Central memory CD8-positive, alpha-beta T cell (primary cell): ENCODE results near the gene TOMM70.
"Not testable (repeated sequence)": the region's sequence is repeated elsewhere in the genome, so short reads cannot be mapped to it uniquely, and the experiment has no call there.

Experiments used
- ATAC-seq: fragments of 150-1000 bp; cut with Tn5 transposase; replicated peaks from 2 replicates; pipeline ENCODE4 v1.10.0; 2022; ENCODE audit warnings: mild to moderate bottlenecking, moderate FRiP score, moderate number of reproducible peaks; ENCODE audit not compliant: poor library complexity, severe bottlenecking; ENCODE audit errors: extremely low read depth
- DNase-seq, 2 donors: peaks; one replicate each; pipeline ENCODE4 v3.0.0; 2021; ENCODE audit warnings: low spot score in 2 of 2
- H3K27ac Mint-ChIP-seq: one replicate; pipeline ENCODE4 v1.8.0; 2022; ENCODE audit warnings: low read depth, mild to moderate bottlenecking, moderate library complexity, mixed read lengths
- H3K27me3 Mint-ChIP-seq: one replicate; pipeline ENCODE4 v1.8.0; 2022; ENCODE audit warnings: mixed read lengths
- H3K36me3 Mint-ChIP-seq: one replicate; pipeline ENCODE4 v1.8.0; 2022; ENCODE audit warnings: mild to moderate bottlenecking, moderate library complexity, mixed read lengths; ENCODE audit not compliant: insufficient read depth
- H3K4me1 Mint-ChIP-seq: one replicate; pipeline ENCODE4 v1.8.0; 2022; ENCODE audit warnings: mixed read lengths
- H3K4me3 Mint-ChIP-seq: one replicate; pipeline ENCODE4 v1.8.0; 2022; ENCODE audit warnings: mild to moderate bottlenecking, moderate library complexity, mixed read lengths
- H3K9me3 Mint-ChIP-seq: one replicate; pipeline ENCODE4 v1.8.0; 2022; ENCODE audit warnings: mixed read lengths

Gene TOMM70

GRCh38 chr3:100400780-100401673 is at the start of gene TOMM70, which contains the start of gene LNP1:
TOMM70 (minus strand) TSS chr3:100401089; CDS start chr3:100400949, 140 bp downstream.
LNP1 (plus strand) TSS chr3:100401539; CDS start chr3:100429730, 28,191 bp downstream.
- H3K4me3 Mint-ChIP-seq: peak within 1 kb of the TSS; percentile 97
- peaks cover 32% of the 10 kb centered on the region for H3K4me1 Mint-ChIP-seq
- DNase-seq (peak; percentile 89 to 90), ATAC-seq (peak; percentile 90)
- H3K27ac Mint-ChIP-seq: peak within 1 kb of the TSS; percentile 94
- no peaks in the 10 kb centered on the region for H3K27me3 Mint-ChIP-seq
- peaks cover 20% of the 10 kb centered on the region for H3K36me3 Mint-ChIP-seq
- H3K9me3 Mint-ChIP-seq: no peaks in the 10 kb centered on the region

- Mint-ChIP-seq H3K9me3 (no peaks in the 10 kb centered on the region), H3K36me3 (no peaks in the 10 kb centered on the region), H3K4me1 (no peaks in the 10 kb centered on the region), H3K27ac (no peak overlapping the region), H3K27me3 (no peaks in the 10 kb centered on the region), H3K4me3 (no peak overlapping the region)
- DNase-seq (no peak), ATAC-seq (no peak)
These were observed 48.3 kb upstream of the TOMM70 start for GRCh38 chr3:100449214-100449613.

- Mint-ChIP-seq H3K27me3 (no peaks in the 10 kb centered on the region), H3K36me3 (no peaks in the 10 kb centered on the region), H3K4me3 (no peak overlapping the region), H3K27ac (no peak overlapping the region), H3K4me1 (no peaks in the 10 kb centered on the region), H3K9me3 (no peaks in the 10 kb centered on the region)
- no peak for DNase-seq
- no peak for ATAC-seq
These were observed 47.2 kb upstream of the TOMM70 start for GRCh38 chr3:100448079-100448478.

DNA sequence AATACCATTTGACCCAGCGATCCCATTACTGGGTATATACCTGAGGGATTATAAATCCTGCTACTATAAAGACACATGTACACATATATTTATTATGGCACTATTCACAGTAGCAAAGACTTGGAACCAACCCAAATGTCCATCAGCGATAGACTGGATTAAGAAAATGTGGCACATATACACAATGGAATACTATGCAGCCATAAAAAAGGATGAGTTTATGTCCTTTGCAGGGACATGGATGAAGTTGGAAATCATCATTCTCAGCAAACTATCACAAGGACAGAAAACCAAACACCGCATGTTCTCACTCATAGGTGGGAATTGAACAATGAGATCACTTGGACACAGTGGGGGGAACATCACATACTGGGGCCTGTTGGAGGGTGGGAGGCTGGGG is 46.2 kb upstream of the TOMM70 start:
- H3K4me1 Mint-ChIP-seq, ATAC-seq, DNase-seq, H3K27ac Mint-ChIP-seq, H3K27me3 Mint-ChIP-seq, H3K36me3 Mint-ChIP-seq, H3K9me3 Mint-ChIP-seq, H3K4me3 Mint-ChIP-seq: not testable (repeated sequence)

DNA sequence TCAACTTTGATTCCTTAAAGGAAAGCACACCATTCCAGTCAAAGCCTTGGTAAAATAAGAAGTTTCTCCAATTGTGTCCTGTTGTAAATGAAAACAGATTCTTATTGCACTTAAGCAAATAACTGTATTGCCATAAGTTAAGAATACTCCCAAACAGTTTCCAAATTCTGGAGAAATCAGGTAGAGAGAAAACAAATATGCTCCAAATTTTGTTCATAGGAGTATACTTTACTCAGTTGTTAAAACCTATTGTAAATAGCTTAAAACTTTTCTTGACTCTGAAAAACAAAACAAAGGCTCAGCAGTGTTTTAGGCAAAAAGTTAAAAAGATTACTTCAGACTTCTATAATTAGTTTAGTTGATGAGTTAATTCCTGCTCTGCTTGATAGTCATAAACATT is 42.8 kb upstream of the TOMM70 start:
- Mint-ChIP-seq H3K27ac (no peak overlapping the region), H3K4me3 (no peak overlapping the region), H3K4me1 (peaks cover 6% of the 10 kb centered on the region), H3K9me3 (no peaks in the 10 kb centered on the region), H3K27me3 (no peaks in the 10 kb centered on the region), H3K36me3 (no peaks in the 10 kb centered on the region)
- no peak for DNase-seq
- ATAC-seq: no peak

DNA sequence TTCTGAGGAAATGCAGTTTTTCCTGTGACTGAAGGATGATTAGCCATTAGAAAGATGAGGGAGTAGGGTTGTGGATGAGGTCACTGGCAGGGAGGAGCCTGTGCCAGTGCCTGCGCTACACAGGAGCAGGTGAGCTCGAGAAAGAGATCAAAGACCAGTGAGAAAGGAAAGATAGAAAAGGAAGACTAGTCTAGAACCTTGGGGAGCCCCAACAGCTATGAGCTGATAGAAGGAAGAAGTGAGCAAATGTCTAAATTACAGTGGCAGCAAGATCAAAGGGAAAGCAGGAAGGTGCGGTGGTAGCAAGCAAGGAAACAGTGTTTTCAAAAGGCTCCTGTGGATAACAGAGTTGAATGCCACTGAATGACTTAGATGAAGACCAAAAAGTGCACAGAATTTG is 40.0 kb upstream of the TOMM70 start:
- no peak for DNase-seq
- Mint-ChIP-seq H3K4me1 (peaks cover 6% of the 10 kb centered on the region), H3K27ac (no peak overlapping the region), H3K36me3 (no peaks in the 10 kb centered on the region), H3K9me3 (no peaks in the 10 kb centered on the region), H3K4me3 (no peak overlapping the region), H3K27me3 (no peaks in the 10 kb centered on the region)
- ATAC-seq: no peak

GRCh38 chr3:100438623-100438974 is 37.7 kb upstream of the TOMM70 start:
- peaks cover 1% of the 10 kb centered on the region for H3K36me3 Mint-ChIP-seq
- H3K9me3 Mint-ChIP-seq: no peaks in the 10 kb centered on the region
- ATAC-seq (no peak), DNase-seq (no peak)
- no peak overlapping the region for H3K27ac Mint-ChIP-seq
- no peak overlapping the region for H3K4me3 Mint-ChIP-seq
- no peaks in the 10 kb centered on the region for H3K27me3 Mint-ChIP-seq
- peaks cover 6% of the 10 kb centered on the region for H3K4me1 Mint-ChIP-seq

GRCh38 chr3:100437721-100438622 is 37.1 kb upstream of the TOMM70 start:
- DNase-seq (no peak), ATAC-seq (no peak)
- Mint-ChIP-seq H3K4me3 (no peak overlapping the region), H3K36me3 (peaks cover 1% of the 10 kb centered on the region), H3K27ac (no peak overlapping the region), H3K9me3 (no peaks in the 10 kb centered on the region), H3K4me1 (peaks cover 6% of the 10 kb centered on the region), H3K27me3 (no peaks in the 10 kb centered on the region)

DNA sequence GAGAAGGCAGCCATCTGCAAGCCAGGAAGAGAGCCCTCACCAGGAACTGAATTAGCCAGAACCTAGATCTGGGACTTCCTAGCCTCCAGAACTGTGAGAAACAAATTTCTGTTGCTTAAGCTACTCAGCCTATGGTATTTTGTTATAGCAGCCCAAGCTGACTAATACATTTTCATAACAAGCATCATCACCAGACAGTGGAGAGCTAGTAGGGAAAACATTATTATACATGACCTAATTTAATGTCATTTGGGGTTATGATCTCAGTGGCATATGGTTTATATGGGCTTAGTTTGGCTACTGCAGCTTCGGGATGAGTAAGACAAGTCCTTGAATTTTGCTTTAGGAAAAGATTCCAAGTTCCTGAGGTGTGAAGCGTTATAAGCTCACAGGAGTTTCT is 36.1 kb upstream of the TOMM70 start:
- H3K4me1 Mint-ChIP-seq: peaks cover 6% of the 10 kb centered on the region
- DNase-seq (no peak), ATAC-seq (no peak)

GRCh38 chr3:100429187-100429716 is 28.4 kb upstream of the TOMM70 start:
- no peaks in the 10 kb centered on the region for H3K36me3 Mint-ChIP-seq

More for the DNA sequence above, 36.1 kb upstream of the TOMM70 start:
- Mint-ChIP-seq H3K4me3 (no peak overlapping the region), H3K27me3 (no peaks in the 10 kb centered on the region), H3K36me3 (peaks cover 1% of the 10 kb centered on the region), H3K27ac (no peak overlapping the region), H3K9me3 (no peaks in the 10 kb centered on the region)

GRCh38 chr3:100427699-100428098 is 26.8 kb upstream of the TOMM70 start:
- H3K9me3 Mint-ChIP-seq: no peaks in the 10 kb centered on the region
- no peak overlapping the region for H3K27ac Mint-ChIP-seq
- no peaks in the 10 kb centered on the region for H3K4me1 Mint-ChIP-seq
- no peaks in the 10 kb centered on the region for H3K36me3 Mint-ChIP-seq
- ATAC-seq (no peak), DNase-seq (no peak)
- no peak overlapping the region for H3K4me3 Mint-ChIP-seq
- H3K27me3 Mint-ChIP-seq: peaks cover 28% of the 10 kb centered on the region

More at GRCh38 chr3:100429187-100429716, 28.4 kb upstream of the TOMM70 start:
- Mint-ChIP-seq H3K4me1 (no peaks in the 10 kb centered on the region), H3K4me3 (no peak overlapping the region), H3K27me3 (peaks cover 21% of the 10 kb centered on the region), H3K9me3 (no peaks in the 10 kb centered on the region), H3K27ac (no peak overlapping the region)
- DNase-seq (no peak), ATAC-seq (no peak)

DNA sequence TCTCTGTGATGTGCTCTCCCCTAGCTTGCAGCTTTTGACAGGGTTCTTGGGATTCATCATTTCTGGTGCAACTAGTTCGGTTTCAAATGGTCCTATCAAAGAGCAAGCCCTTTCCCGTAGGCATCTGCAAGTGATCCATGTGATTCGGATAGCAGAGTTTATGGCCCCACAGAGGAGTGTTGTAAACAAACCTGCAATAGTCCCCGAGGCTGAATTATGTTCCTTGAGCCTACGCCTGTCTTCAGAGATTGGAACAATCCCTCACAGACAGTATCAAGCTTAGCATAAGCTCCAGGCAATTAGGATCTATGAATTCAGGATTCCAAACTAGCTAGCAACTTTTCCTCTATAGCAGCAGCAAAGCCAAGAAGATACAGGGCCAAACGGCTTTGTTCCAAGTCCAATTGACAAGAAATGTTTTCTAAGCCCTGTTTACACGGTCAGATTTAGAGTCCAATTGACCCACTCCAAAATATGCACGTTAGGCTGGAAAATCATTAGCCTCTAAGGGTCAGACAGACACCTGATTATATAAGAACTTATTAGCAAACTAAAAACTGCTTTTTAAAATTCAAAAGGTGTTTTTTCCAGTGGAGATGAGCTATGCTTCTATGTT is 25.3 kb upstream of the TOMM70 start:
- DNase-seq (no peak), ATAC-seq (no peak)
- no peaks in the 10 kb centered on the region for H3K9me3 Mint-ChIP-seq
- no peaks in the 10 kb centered on the region for H3K4me1 Mint-ChIP-seq
- no peaks in the 10 kb centered on the region for H3K36me3 Mint-ChIP-seq
- no peak overlapping the region for H3K4me3 Mint-ChIP-seq
- H3K27ac Mint-ChIP-seq: no peak overlapping the region
- peaks cover 29% of the 10 kb centered on the region for H3K27me3 Mint-ChIP-seq
